ENCODE data around the gene ZNF800.
A peak's percentile ranks its signal among the peaks of the same experiment; 100 is the strongest.
"Not testable (repeated sequence)": the region's sequence is repeated elsewhere in the genome, so short reads cannot be mapped to it uniquely, and the experiment has no call there.

The ZNF800 gene

GRCh38 chr7:127392566-127393367 is at the start of gene ZNF800:
TSS of gene ZNF800 (minus strand) at chr7:127392708. CDS start at chr7:127391557, 1,151 bp downstream.
- DNase-seq (ENCODE audit: extremely low spot score, insufficient read length, low read depth) (peak; percentile 96), FAIRE-seq (peak; percentile 86)

- FAIRE-seq, result no peak
- DNase-seq (ENCODE audit: extremely low spot score, insufficient read length, low read depth), result no peak
Measured at GRCh38 chr7:127440206-127440605, 47.7 kb upstream of the ZNF800 start.

GRCh38 chr7:127438836-127439235 is 46.3 kb upstream of the ZNF800 start:
- DNase-seq (ENCODE audit: extremely low spot score, insufficient read length, low read depth) (no peak), FAIRE-seq (no peak)

GRCh38 chr7:127437837-127438236 is 45.3 kb upstream of the ZNF800 start:
- FAIRE-seq (peak; percentile 21), DNase-seq (ENCODE audit: extremely low spot score, insufficient read length, low read depth) (no peak)

- FAIRE-seq (no peak), DNase-seq (ENCODE audit: extremely low spot score, insufficient read length, low read depth) (no peak)
Measured at GRCh38 chr7:127437241-127437640, 44.7 kb upstream of the ZNF800 start.

GRCh38 chr7:127429281-127429680 is 36.8 kb upstream of the ZNF800 start:
- FAIRE-seq; DNase-seq (ENCODE audit: extremely low spot score, insufficient read length, low read depth): not testable (repeated sequence)

GRCh38 chr7:127419196-127419595 is 26.7 kb upstream of the ZNF800 start:
- DNase-seq (ENCODE audit: extremely low spot score, insufficient read length, low read depth), result no peak
- peak; percentile 35 for FAIRE-seq

GRCh38 chr7:127418459-127418858 is 26.0 kb upstream of the ZNF800 start:
- FAIRE-seq (no peak), DNase-seq (ENCODE audit: extremely low spot score, insufficient read length, low read depth) (no peak)

GRCh38 chr7:127417346-127417745 is 24.8 kb upstream of the ZNF800 start:
- DNase-seq (ENCODE audit: extremely low spot score, insufficient read length, low read depth) (no peak), FAIRE-seq (peak; percentile 89)

GRCh38 chr7:127415060-127415742 is 22.7 kb upstream of the ZNF800 start:
- FAIRE-seq, result no peak
- no peak for DNase-seq (ENCODE audit: extremely low spot score, insufficient read length, low read depth)

GRCh38 chr7:127413962-127414361 is 21.5 kb upstream of the ZNF800 start:
- DNase-seq (ENCODE audit: extremely low spot score, insufficient read length, low read depth), result no peak
- peak; percentile 82 for FAIRE-seq

GRCh38 chr7:127413326-127413725 is 20.8 kb upstream of the ZNF800 start:
- no peak for DNase-seq (ENCODE audit: extremely low spot score, insufficient read length, low read depth)
- peak; percentile 55 for FAIRE-seq

GRCh38 chr7:127411176-127411575 is 18.7 kb upstream of the ZNF800 start:
- FAIRE-seq (no peak), DNase-seq (ENCODE audit: extremely low spot score, insufficient read length, low read depth) (no peak)

GRCh38 chr7:127409629-127410028 is 17.1 kb upstream of the ZNF800 start:
- FAIRE-seq (no peak), DNase-seq (ENCODE audit: extremely low spot score, insufficient read length, low read depth) (no peak)

GRCh38 chr7:127404286-127405072 is 12.0 kb upstream of the ZNF800 start:
- peak; percentile 46 for FAIRE-seq
- no peak for DNase-seq (ENCODE audit: extremely low spot score, insufficient read length, low read depth)

- no peak for FAIRE-seq
- DNase-seq (ENCODE audit: extremely low spot score, insufficient read length, low read depth), result no peak
Measured at GRCh38 chr7:127396184-127396583, 3.7 kb upstream of the ZNF800 start.

GRCh38 chr7:127395104-127395503 is 2.6 kb upstream of the ZNF800 start:
- not testable (repeated sequence) for DNase-seq (ENCODE audit: extremely low spot score, insufficient read length, low read depth); FAIRE-seq

GRCh38 chr7:127393368-127394058 is 1.0 kb upstream of the ZNF800 start:
- FAIRE-seq (no peak), DNase-seq (ENCODE audit: extremely low spot score, insufficient read length, low read depth) (no peak)

- FAIRE-seq, result no peak
- DNase-seq (ENCODE audit: extremely low spot score, insufficient read length, low read depth), result peak; percentile 39
Measured at GRCh38 chr7:127392182-127392565, 334 bp downstream of the ZNF800 start.

GRCh38 chr7:127391591-127392181 is 822 bp downstream of the ZNF800 start:
- peak; percentile 47 for FAIRE-seq
- DNase-seq (ENCODE audit: extremely low spot score, insufficient read length, low read depth), result no peak
